Measurements from ENCODE around the gene EXOC4.

The EXOC4 gene

DNA sequence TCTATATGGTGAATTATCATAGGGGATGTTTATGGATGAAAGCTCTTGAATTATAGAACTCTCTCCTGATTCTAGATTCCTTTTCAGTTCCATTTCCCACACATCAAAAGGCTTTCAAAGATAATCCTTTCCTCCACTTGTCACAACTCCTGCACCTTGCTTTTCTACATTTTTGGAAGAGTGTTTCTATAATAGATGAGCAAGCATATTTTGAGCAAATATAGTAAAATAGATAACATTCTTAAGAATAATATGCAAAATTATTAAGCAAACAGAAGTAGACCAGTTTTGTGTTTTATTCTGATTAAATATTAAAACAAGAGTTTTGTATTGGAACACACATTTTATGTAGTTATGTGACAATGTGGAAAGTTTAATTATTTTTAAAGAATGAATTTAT is 340.7 kb downstream of the EXOC4 start:
- no peak for DNase-seq
- TF ChIP-seq, protein P1, sequence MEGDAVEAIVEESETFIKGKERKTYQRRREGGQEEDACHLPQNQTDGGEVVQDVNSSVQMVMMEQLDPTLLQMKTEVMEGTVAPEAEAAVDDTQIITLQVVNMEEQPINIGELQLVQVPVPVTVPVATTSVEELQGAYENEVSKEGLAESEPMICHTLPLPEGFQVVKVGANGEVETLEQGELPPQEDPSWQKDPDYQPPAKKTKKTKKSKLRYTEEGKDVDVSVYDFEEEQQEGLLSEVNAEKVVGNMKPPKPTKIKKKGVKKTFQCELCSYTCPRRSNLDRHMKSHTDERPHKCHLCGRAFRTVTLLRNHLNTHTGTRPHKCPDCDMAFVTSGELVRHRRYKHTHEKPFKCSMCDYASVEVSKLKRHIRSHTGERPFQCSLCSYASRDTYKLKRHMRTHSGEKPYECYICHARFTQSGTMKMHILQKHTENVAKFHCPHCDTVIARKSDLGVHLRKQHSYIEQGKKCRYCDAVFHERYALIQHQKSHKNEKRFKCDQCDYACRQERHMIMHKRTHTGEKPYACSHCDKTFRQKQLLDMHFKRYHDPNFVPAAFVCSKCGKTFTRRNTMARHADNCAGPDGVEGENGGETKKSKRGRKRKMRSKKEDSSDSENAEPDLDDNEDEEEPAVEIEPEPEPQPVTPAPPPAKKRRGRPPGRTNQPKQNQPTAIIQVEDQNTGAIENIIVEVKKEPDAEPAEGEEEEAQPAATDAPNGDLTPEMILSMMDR (IDR thresholded peaks at IDR 0.05), result no peak
- H3K36me3 ChIP-seq, result peaks cover 0 to 4% (median 0%) of the 10 kb centered on the region in 3 donors
- no peaks in the 10 kb centered on the region for H3K9me3 ChIP-seq
- no peaks in the 10 kb centered on the region for H3K27me3 ChIP-seq
- intact Hi-C loops (cut with DNase I; ENCODE audit: low total_unique reads), result no loop called here
- H3K27ac ChIP-seq, result no peak overlapping the region
- H3K4me1 ChIP-seq, result no peaks in the 10 kb centered on the region
- H3K4me3 ChIP-seq, result no peak overlapping the region

DNA sequence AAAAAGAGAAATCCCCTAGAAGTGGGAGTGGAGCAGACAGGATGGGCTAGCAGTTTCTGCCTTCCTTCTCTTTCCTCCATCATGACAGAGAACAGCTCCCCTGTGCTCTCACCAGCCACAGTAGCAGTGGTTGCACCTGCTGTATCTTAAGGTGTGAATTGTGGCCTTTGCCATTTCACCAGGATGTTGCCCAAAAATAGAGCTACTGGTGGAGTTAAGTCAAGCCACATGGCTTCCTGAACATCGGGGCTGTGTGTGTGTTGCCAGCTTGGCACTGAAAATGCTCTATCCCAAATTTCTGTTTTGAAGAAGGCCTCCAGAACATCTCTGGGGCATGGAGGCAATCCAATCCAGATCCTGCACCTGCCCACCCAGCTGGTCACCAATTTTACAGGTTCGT is 348.7 kb downstream of the EXOC4 start:
- no peaks in the 10 kb centered on the region for H3K4me1 ChIP-seq
- H3K36me3 ChIP-seq, result no peaks in the 10 kb centered on the region
- H3K9me3 ChIP-seq, result no peaks in the 10 kb centered on the region
- no peak for DNase-seq
- TF ChIP-seq, protein P1 (IDR thresholded peaks at IDR 0.05), result no peak
- H3K4me3 ChIP-seq, result no peak overlapping the region
- intact Hi-C loops (cut with DNase I; ENCODE audit: low total_unique reads), result no loop called here
- no peak overlapping the region for H3K27ac ChIP-seq
- H3K27me3 ChIP-seq, result no peaks in the 10 kb centered on the region

DNA sequence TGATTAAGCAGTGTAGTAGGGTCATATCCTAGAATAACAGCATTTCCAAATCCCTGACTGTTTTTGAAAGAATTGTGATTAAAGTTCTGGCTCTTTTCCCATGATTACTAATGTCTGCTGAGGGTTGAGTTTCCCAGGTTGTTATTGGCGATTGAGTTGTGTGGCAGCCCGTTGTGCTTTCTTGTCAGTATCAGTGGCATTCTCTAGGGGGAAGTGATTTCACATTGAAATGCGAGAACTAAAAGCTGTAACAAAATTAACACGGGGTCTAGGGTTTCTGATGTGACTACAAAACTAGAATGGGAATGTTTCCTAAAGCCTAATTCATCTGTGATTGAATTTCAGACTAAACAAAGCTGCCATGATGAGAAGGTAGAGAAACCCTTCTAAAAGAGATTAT is 349.4 kb downstream of the EXOC4 start:
- TF ChIP-seq, protein P1 (IDR thresholded peaks at IDR 0.05), result no peak
- Histone ChIP-seq H3K4me3 (no peak overlapping the region), H3K4me1 (no peaks in the 10 kb centered on the region), H3K9me3 (no peaks in the 10 kb centered on the region), H3K27ac (no peak overlapping the region), H3K27me3 (no peaks in the 10 kb centered on the region), H3K36me3 (no peaks in the 10 kb centered on the region)
- intact Hi-C loops (cut with DNase I; ENCODE audit: low total_unique reads), result no loop called here
- no peak for DNase-seq

DNA sequence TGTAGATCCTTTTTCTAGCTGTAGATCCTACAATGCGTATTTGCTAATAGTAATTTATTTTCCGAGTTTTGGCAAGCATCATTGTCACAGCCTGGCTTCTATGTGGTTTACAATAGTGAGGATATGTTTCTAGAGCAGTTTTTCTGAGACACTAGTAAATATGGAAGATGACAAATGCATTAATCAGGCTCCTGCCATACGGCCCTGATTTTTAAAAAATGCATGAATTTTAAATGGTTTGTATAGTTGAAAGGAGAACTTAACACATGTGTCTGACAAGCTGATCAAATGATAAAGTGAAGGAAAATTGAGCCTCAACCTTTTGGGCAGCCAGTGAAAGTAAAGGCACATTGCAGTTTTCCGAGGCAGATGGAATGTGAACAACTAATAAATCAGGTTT is 354.1 kb downstream of the EXOC4 start:
- no peaks in the 10 kb centered on the region for H3K4me1 ChIP-seq
- no peaks in the 10 kb centered on the region for H3K27me3 ChIP-seq
- H3K4me3 ChIP-seq, result no peak overlapping the region
- intact Hi-C loops (cut with DNase I; ENCODE audit: low total_unique reads), result no loop called here
- H3K9me3 ChIP-seq, result no peaks in the 10 kb centered on the region
- TF ChIP-seq, protein P1 (IDR thresholded peaks at IDR 0.05), result no peak
- DNase-seq, result no peak
- no peak overlapping the region for H3K27ac ChIP-seq
- H3K36me3 ChIP-seq, result no peaks in the 10 kb centered on the region

- TF ChIP-seq, protein P1 (IDR thresholded peaks at IDR 0.05), result no peak
- H3K27ac ChIP-seq, result no peak overlapping the region
- intact Hi-C loops (cut with DNase I; ENCODE audit: low total_unique reads), result no loop called here
- no peaks in the 10 kb centered on the region for H3K4me1 ChIP-seq
- no peak overlapping the region for H3K4me3 ChIP-seq
- DNase-seq, result no peak
- no peaks in the 10 kb centered on the region for H3K36me3 ChIP-seq
- no peaks in the 10 kb centered on the region for H3K27me3 ChIP-seq
- no peaks in the 10 kb centered on the region for H3K9me3 ChIP-seq
Observed at GRCh38 chr7:133609806-133610205, 356.9 kb downstream of the EXOC4 start.

- intact Hi-C loops (cut with DNase I; ENCODE audit: low total_unique reads), result no loop called here
- Histone ChIP-seq H3K4me3 (no peak overlapping the region), H3K4me1 (no peaks in the 10 kb centered on the region), H3K36me3 (no peaks in the 10 kb centered on the region), H3K9me3 (no peaks in the 10 kb centered on the region), H3K27ac (no peak overlapping the region), H3K27me3 (no peaks in the 10 kb centered on the region)
- TF ChIP-seq, protein P1 (IDR thresholded peaks at IDR 0.05), result no peak
- DNase-seq, result no peak
Observed at GRCh38 chr7:133611955-133612354, 359.1 kb downstream of the EXOC4 start.
